ENCODE measurements around the gene NRM.
A peak's percentile ranks its signal among the peaks of the same experiment; 100 is the strongest.
"Not testable (repeated sequence)": the region's sequence is repeated elsewhere in the genome, so short reads cannot be mapped to it uniquely, and the experiment has no call there.

NRM gene

DNA sequence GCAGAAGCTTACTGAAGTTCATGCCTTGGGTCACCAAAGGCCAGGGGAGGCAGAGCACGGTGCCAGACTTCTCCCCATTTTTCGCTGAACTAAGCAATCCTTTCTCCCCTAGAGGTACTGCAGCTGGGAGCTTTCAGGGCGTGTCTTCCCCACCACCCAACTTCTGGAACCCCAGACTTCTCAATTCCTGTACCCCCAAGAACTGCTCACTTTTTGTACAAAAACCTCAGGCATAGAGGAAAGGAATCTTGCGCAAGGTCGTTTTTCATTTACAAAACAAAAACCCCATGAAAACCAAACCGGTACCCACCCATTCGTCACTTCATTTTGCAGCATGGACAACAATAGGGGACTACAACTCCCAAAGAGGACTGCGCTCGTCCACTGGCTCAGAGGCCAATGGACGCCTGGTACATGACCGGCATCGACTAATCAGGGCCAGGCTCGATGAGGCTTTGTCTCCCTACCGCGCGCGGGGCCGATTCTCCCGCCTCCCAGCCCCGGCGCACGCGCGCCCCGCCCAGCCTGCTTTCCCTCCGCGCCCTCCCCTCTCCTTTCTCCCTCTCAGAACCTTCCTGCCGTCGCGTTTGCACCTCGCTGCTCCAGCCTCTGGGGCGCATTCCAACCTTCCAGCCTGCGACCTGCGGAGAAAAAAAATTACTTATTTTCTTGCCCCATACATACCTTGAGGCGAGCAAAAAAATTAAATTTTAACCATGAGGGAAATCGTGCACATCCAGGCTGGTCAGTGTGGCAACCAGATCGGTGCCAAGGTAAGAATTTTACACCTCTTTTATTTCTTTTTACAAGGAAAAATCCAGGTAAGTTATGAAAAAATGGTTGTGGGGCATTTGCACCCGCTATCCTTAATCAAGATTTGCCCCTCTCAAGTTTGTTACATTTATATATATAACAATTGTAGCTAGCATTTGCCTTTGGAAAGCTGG lies 29.3 kb upstream of the NRM start, which contains the start of gene TUBB:
Gene TUBB (plus strand): TSS at position 562 of the 947 bp plus-strand sequence. CDS start 155 bp downstream, at position 717.
- peak; percentile 91 for DNase-seq

DNA sequence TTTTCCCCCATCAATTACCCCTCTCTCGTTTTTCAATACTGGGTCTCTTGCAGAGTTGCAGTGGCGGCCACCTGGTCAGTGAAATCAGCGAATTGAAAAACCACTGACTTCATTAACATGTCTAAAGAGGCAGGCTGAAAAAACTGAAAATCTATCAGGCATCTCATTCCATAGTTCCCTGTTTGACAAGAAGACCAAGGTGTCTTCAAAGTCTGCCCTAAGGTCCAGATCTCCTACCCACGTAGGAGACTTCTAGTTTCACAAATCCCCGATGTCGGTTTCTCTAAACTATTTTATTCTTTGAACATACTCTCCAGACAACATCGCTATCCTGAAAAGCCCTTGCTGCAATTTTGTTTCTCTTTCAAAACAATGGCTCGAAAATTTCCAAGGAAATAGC lies 28.6 kb upstream of the NRM start:
- DNase-seq, result no peak

DNA sequence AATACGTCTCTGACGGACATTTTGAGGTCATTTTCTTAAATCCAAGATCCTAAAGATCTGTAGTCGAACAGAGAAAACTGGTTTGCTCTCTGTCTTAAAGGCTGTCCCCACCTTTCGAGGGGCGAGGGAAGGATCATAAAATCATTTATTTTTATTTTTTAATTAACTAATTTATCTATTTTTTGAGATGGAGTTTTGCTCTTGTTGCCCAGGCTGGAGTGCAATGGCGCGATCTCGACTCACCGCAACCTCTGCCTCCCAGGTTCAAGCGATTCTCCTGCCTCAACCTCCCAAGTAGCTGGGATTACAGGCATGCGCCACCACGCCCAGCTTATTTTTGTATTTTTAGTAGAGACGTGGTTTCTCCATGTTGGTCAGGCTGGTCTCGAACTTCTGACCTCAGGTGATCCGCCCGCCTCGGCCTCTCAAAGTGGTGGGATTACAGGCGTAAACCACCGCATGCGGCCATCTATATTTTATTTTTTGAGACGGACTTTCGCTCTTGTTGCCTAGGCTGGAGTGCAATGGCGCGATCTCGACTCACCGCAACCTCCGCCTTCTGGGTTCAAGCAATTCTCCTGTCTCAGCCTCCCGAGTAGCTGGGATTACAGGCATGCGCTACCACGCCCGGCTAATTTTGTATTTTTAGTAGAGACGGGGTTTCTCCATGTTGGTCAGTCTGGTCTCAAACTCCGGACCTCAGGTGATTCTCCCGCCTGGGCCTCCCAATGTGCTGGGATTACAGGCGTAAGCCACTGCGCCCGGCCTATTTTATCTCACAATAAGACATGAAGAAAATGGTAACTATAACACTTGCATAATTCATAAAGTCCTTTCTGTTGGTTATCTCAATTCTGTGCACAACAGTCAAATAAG lies 27.3 kb upstream of the NRM start:
- DNase-seq, result not testable (repeated sequence)

DNA sequence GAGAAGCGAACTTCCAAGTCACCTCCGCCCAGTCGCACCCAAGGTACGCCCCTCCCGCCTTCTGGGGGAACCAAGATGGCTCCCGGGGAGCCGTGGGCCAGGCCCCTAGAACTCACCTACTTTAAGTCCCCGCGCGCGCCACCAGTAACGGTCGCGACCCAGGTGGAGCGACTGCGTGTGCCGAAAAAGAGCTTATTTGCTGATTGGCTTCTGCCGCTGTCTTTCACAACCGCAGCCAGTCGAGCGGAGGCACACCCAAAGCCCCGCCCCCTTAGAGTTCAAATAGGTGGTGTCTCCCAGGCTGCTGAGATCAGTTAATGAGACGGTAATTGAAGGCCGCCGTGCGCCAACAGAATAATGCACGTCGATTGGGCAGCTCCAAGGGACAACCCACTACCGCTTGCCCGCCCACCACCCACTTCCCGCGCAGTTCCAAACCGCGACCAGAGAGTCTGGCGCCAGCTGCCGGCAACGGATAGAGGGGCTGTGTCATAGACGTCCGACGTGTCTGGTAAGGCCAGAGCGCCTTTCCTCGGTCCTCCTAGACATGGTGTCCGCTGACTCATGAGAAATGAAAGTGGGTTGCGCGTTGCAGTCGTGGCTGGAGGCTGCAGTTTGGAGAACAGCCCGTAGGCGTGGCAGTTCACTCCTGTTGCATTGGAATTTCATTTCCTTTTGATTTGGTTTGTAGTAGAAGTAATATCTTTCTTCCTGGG lies 26.5 kb upstream of the NRM start, which contains the start of gene MDC1:
Gene MDC1 (minus strand): TSS at position 153 of the 716 bp plus-strand sequence. CDS start 2,106 bp downstream, outside the sequence.
- DNase-seq, result peak; percentile 96

DNA sequence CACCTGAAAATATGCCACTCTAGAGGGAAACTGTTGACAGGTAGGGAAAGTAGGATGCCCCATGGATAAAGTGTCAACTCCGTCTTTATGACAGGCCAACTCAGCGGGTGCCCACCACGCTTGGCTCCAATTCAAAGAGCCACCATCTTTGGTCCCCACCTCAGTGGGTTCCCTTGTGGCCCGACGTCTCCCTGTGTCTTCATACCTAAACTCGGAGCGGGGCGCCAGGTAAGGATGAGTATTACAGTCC lies 26.0 kb upstream of the NRM start:
- no peak for DNase-seq

DNA sequence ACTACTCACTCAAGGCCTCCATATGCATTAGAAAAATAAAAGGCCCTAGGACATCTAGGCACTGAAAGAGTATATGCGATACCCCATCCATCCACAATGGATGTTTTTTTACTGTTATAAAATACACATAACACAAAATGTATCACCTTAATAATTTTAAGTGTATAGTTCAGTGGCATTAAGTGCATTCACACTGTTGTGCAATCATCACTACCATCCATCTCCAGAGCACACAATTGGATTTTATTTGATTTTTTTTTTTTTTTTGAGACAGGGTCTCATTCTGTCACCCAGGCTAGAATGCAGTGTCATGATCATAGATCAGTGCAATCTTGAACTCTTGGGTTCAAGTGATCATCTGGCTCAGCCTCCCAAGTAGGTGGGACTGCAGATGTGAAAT lies 23.5 kb upstream of the NRM start:
- no peak for DNase-seq

DNA sequence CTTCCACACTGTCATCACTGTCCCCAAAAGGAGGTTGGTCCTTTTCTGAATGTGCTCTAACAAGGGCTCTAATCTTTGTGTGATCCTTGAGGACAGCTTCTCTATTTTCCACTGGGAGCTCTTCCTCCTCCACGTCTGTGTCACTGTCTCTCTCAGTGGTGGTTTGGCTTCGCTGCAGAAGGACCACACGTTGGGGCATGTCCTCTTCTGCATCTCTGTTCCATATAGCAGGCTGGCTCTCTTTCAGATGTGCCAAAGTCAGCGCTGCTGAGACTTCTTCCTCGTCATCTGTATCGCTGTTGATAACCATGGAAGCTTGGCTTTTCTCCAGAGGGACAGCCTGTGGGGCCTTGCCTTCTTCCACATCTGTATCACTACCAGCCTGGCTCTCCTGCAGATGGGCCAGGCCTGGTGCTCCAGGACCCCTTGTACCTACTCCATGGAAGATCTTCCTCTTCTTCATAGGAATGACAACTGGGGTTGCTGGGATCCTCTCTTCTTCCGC lies 21.7 kb upstream of the NRM start:
- no peak for DNase-seq

DNA sequence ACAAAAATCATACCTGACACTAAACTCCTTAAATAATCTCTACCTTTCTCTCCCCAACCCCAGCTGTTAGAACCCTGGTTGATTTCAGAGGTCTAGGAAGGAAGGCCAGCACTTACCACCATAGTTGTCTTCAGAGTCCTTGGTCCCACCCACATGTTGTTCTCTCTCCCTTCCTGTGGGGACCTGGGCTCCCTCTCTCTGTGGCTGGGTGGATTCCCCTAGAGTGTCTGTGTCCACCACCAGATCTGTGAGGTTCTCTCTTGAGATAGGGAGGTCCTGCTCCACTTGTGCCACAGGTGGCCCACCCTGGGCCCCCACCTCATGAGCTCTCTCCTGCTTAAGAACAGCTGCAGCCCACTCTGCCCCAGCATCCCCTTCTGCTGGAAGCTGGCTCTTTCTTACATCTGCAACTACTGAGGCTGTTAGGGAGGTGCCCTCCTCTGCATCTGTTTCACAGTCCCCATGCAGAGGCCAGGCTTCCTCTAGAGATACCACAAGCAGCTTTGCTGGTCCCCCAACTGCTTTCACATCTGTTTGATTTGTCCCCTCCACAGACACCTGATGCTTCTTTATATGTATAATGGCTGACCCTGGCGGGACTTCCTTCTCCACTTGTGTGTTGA lies 21.1 kb upstream of the NRM start:
- DNase-seq, result no peak

DNA sequence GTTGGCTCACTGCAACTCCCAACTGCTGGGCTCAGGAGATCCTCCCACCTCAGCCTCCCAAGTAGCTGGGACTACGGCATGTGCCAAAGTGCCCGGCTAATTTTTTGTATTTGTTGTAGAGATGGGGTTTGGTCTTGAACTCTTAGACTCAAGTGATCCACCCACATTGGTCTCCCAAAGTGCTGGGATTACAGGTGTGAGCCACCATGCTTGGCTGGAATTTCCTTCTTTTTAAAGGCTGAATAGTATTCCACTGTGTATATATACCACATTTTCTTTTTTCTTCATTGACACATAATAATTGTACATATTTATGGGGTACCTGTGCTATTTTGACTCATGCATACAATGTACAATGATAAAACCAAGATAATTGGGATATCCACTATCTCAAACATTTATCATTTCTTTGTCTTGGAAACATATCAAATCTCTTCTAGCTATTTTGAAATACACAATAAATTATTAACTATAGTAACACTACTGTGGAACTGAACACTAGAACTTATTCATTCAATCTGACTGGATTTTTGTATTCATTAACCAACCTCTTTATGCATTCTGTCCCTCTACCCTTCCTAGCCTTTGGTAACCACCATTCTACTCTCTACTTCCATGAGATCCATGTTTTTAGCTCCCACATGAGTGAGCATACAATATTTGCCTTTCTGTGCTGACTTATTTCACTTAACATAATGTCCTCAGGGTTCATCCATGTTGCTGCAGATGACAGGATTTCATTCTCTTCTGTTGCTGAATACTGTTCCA lies 18.5 kb upstream of the NRM start:
- DNase-seq, result no peak

DNA sequence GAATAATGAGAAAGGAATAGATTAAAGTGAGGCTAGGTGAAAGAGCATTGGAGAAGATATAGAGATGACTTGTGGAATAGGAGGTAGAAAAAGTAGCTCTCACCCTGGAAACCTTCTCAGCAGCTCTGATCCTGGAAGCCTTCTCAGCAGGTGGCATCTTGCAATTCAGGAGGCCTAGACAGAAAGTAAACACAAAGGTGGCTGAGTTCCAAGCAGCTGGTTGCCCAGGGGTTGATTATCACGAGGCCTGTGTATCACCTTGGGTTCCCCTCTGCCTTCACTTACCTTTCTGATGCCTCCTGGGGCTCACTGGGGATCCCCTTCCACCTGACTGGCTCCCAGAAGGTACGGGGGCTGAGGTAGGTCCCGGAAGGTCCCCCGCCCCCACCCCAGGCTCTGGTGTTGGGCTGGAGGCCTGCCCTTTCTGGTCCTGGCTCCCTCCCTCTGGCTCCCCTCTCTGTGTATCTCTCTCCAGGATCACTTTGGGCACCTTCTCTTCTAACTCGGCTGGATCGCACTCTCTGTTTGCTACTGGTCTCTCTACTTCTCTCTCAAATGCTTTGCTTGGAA lies 16.6 kb upstream of the NRM start:
- DNase-seq, result no peak

DNA sequence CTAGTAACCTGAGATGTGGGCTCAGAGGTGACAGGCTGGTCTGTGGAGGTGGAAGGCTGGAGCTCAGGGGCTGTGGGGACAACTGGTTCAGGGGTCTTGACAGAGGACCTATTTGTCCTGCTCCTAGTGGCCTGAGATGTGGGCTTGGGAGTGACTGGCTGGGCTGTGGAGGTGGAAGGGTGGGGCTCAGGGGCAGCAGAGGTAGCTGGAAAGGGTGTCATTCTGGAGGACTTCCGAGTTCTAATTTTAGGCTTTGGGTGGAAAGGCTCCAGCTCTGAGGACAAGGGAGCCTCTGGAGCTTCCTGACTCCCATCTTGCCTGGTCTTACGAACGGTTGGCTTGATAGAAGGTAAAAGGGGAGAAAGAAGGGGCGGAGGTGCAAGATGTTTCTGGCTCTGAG lies 14.8 kb upstream of the NRM start:
- DNase-seq, result no peak

DNA sequence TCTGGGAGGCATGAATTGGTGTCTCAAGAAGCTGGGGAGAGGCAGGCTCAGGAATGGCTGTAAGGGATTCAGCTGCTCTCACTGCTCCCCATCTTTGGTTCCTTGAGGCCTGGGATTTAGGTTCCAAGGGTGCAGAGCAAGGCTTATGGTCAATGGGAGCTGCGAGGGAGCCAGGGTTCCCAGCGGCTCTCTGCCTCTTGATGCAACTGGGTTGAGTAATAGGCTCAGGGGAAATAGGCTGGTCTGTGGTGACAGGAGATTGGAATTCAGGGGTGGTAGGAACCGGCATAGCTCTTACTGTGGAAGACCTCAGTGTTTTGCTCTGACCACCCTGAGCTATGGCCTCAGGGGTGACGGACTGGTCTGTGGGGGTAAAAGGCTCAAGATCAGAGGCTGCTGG lies 13.0 kb upstream of the NRM start:
- DNase-seq, result no peak

DNA sequence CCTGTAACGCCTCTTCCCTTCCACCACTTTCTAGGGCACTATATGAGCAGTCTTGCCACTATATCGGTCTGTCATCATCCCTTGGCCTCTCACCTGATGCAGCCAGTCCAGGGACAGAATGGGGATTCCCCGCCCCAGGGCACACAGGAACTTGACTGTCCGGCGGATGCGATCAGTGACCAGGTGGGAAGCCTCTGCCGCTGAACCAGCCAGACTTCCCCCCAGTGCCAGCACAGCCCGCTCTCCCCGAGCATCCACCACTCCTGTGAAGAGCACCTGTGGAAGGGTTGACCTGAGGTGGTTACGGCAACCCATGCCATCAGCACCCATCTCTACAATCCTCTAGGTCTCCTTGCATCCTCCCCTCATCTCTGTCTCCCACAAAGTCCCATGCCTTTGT lies 12.2 kb upstream of the NRM start:
- DNase-seq, result no peak

DNA sequence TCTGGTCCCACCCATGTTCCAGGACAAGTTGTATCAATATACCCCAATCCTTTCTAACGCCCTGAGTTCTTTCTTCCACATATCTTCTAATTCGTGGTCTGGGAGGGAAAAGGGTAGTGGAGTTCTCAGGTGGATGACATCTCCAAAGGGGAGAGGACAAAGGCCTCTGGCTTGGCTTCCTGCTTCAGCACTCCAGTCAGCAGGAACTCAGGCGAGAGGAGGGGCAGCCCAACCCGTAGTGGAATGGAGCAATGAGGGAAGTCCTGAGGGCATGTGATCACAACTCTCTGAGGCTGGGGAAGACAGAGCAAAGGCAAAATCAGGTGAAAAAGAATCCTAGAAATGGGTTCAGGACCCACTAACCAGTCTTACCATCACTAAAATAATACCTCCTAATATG lies 9.6 kb upstream of the NRM start:
- no peak for DNase-seq

DNA sequence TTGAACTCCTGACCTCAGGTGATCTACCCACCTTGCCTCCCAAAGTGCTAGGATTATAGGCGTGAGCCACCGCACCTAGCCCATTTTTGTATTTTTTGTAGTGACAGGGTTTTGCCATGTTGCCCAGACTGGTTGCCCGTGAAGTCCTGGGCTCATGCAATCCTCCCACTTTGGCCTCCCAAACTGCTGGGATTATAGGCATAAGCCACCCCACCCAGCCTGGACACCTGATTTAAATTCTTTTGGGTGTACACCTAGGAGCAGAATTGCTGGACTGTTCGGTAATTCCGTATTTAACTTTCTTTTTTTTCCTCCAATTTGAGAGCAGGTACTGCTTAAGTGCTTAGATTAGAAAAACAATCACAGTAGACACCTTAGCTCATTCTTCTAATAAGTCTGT lies 5.6 kb upstream of the NRM start:
- no peak for DNase-seq

DNA sequence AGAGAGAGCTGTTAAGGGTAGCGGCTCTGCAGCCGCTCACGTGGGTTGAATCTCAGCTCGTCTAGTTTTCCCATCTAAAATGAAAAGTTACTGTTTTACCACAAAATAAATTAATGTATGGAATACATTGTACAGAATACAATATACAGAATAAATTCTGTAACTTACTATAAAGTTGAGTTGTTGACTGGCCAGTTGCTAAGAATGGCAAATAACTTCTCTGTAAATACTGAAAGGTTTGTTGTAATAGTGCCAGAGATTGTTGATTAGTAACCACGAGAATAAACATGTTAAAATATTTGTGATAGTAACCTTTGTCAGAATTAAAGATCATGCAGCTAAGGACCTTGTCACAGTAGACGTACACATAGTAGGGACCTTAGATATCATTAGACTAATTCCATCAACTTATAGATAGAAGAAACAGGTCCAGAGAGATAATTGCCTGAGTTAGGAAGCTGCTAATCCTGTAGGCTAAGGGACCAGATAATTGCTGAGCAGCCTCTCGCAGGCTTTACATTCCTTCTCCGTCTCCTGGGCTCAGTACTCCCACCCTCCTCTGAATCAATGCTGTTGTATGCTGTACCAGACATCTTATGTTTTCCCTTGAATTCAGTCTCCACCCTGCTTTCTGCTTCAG lies 544 bp upstream of the NRM start:
- DNase-seq, result no peak

DNA sequence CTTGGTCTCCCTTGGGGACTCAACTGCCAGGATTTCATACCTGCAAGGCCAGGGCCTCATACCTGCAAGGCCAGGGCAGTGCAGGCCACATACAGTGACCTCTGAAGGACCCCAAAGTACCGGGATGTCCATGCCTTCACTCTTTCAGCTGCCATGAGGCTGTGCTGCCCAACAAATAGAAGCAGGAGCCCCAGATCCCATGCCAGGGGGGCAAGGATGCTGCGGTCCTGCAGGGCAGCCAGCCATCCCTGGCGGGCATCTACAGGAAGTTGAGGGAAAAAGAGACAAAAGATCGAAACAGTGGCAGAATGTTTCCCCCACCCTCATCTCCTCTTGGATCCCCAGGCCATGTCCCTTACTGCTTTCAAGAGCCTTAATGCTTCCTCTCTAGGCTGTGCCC lies 799 bp downstream of the NRM start:
- no peak for DNase-seq

DNA sequence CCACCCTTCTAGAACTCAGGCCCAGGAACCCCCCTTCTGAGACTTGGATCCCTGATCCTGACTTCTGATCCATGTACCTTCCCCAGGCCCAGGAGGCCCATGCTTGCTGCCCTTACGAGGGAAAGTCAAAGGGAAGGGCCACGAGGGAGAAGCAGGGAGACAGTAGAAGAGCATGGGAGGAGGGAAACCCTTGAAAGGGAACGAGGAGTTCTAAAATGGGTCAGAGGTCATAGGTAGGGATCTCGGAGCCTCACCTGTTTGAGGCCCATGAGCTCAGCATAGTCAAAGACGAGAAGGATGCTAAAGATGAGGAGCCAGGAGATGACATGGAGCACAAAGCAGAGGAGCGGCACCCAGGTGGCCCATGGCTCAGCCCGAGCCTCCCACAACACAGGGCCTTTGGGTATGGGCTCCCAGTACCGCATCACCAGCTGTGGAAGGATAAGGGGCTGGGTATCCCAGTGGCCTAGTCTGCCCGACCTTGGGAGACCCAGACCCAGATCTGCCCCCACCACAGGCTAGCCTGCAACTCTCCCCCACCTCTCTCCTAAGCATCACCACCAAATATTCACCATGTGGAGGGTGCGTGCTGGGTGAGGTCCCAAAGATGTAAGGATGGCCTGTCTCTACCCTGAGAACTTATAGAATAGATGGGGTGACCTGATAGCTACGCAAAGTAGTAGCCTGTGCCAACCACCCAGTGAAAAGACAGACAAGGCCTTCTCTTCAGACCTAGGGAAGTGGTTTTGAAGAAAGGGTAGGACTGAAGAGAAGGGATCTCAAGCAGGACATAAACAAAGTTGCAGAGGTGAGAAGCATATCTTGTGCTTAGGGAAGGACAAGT lies 1.5 kb downstream of the NRM start:
- no peak for DNase-seq

DNA sequence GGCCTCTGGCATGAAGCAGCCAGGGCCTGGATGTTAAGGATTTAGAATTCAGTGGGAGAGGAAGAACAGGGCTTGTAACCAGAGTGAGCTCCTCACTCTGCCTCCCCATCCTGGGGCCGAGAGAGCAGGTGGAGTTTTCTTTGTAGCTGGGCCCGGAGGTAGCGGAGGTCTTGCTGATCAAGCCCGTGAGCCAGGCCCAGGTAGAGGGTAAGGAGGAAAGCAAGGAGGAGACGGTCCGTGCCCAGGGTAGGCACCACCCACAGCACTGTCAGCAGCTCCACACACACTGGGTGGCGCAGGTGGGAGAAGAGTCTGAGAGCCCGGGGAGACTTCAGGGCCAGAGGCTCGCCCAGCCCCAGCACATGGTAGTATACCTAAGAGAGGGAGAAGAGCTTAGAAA lies 2.2 kb downstream of the NRM start:
- no peak for DNase-seq
